HCEC 1CT (cell line): Measurements from ENCODE around the gene TAB3.

Experiments
- DNase-seq: peaks from one replicate; pipeline ENCODE4 v3.0.0-alpha.2; 2017

TAB3 gene, protein sequence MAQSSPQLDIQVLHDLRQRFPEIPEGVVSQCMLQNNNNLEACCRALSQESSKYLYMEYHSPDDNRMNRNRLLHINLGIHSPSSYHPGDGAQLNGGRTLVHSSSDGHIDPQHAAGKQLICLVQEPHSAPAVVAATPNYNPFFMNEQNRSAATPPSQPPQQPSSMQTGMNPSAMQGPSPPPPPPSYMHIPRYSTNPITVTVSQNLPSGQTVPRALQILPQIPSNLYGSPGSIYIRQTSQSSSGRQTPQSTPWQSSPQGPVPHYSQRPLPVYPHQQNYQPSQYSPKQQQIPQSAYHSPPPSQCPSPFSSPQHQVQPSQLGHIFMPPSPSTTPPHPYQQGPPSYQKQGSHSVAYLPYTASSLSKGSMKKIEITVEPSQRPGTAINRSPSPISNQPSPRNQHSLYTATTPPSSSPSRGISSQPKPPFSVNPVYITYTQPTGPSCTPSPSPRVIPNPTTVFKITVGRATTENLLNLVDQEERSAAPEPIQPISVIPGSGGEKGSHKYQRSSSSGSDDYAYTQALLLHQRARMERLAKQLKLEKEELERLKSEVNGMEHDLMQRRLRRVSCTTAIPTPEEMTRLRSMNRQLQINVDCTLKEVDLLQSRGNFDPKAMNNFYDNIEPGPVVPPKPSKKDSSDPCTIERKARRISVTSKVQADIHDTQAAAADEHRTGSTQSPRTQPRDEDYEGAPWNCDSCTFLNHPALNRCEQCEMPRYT

DNA sequence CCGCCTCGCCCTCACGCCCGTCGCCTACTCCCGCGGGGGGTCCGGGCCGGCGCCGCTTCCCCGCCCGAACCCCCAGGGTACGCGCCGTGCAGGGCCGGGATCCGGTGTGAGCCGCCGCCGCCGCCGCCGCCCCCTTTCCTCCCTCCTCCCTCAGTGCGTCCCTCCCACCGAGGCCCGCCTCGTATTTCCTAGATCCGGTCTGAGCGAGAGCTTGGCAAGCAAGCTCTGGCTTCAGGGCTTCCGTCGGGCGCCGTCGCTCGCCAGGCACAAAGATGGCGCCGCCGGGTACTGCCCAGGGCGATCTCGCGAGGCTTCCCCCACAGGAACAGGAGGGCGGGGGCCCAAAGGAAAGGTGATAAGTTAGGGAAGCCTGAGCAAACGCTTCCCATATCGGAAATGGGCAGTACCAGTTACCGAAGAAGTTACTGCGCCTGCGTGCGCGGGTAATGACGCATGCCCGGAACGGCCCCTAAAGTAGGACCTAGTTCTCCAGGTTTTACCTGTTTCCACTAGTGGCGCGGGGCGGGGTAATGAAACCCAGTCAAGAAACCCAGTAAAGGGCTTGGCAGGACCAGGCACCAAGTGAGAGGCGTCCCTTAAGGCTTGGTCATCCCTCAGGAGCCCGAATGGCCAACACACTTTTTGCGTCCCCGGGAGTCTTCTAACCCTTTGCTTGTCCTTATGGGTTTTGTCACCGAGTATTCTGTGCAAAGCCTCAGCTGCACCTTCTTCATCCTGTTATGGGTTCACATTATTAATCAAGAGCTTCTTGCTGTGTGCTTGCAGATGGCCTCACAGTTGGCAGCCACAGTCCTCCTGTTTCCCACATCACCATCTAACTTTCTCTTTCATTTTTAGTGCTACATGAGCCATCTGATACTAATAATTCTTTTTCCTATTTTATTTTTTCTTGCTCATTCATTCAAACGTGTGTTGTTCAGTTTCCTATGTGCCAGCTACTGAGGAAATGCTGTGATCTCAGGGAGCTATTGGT lies at the start of gene TAB3:
TAB3 (minus strand) TSS at position 108 of the 994 bp plus-strand sequence. CDS start 29,666 bp downstream, outside the sequence.
- DNase-seq, result peak; percentile 92

DNA sequence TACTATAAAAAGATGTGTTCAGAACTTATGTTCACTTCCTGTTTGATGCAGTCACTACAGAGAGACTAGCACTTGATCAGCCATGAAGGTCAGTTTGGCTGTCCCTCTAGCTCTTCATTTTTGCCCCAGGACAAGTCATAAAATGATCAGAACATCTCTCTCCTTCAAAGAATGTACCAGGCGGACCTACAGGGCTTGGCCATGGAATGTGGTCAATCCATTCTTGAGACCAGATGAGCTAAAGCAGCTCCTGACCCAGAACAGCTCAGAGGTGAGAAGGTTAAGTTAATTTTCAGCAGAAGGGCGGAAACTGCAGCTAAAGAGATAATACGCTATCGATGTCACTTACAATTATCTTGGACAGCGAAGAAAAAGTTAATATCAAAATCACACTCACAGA lies 49.2 kb upstream of the TAB3 start:
- no peak for DNase-seq

DNA sequence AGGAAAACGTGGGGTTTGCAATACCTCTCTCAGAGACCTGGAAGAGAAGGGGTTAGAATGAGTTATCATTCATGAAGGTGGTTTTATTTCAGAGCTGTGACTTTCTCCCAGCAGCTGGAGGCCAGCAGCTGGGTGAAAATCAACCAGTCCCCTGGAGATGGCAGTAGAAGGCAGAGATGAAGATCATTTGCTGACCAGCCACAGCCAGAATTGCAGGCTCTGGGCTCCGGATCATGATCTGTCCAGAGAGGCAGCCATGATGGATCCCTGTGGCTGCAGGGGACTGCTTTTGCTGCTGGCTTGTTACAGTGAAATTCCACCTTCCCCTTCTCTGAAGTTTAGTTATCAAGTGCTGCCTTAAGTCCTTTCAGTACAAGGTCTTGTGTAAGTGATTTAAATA lies 46.9 kb upstream of the TAB3 start:
- DNase-seq, result no peak

- DNase-seq, result no peak
These were observed 42.9 kb upstream of the TAB3 start for GRCh38 chrX:30931920-30932319.

DNA sequence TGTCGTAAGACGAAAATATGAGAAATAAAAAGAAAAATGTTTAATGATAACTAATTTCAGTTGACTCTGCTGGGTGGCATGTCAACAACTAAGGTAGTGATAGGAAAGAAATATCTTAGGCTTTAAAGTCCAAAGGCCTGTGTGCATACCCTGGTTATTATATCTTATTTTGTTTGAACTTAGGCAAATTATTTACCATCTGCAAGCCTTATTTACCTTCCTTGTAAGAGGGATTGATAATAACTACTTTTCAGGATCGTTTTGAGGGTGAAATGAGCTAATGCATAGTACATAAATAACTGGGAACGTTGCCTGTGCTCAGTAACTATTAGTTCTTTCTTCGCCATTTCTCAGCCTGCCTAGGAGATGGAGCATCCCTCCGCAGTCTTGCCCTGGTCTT lies 41.6 kb upstream of the TAB3 start:
- no peak for DNase-seq

- DNase-seq, result no peak
These were observed 41.1 kb upstream of the TAB3 start for GRCh38 chrX:30930143-30930542.

GRCh38 chrX:30920271-30920670 lies 31.2 kb upstream of the TAB3 start:
- no peak for DNase-seq

GRCh38 chrX:30918480-30918879 lies 29.4 kb upstream of the TAB3 start:
- no peak for DNase-seq

DNA sequence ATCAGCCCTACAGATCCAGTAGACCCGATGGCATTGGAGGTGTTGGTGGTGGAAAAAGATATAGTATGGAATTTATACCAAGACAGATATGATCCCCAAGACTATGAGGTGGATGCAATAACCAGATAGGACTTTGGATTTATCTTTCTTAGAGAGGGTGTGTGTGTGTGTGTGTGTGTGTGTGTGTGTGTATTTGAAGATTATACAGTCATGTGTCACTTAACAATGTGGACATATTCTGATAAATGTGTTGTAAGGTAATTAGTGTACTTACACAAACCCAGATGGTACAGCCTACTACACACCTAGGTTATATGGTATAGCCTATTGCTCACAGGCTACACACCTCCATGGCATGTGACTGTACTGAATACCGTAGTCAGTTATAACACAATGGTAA lies 24.4 kb upstream of the TAB3 start:
- DNase-seq, result no peak

DNA sequence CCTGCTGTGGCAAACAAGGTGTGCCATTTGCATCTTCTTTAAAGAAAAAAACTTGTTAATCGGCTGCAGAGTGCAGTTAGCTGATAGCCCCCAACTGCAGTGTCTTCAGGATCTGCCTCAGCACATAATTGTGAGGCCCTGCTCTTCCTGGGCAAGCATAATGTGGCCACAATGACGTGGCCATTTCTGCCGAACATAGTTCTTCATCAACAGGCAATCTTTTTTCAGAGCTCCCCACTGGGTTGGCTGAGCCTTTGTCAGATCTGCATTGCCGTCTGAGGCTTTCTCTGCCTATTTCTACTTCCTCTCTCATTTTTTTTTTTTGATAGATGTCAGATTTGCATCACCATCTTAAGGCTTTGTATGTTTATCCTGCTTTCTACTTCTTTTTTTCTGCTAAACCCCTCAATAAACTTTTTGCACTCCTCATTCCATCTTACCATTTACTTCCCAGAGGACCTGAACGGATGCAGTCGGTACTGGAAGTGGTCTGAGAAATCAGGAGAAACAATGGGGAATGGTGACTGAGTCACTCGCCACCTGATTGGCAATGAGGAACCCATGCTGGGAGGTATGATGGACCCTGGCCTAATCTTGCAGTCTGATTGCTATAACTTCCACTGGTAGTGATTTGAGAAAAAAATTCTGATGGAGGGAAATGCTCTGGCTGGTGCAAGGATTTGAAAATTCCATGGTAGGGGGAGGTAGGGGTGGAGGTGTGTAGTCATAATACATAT lies 21.2 kb upstream of the TAB3 start:
- DNase-seq, result no peak

- peak; percentile 2 for DNase-seq
These were observed 17.7 kb upstream of the TAB3 start for GRCh38 chrX:30906726-30907125.

GRCh38 chrX:30905321-30905720 lies 16.3 kb upstream of the TAB3 start:
- no peak for DNase-seq

DNA sequence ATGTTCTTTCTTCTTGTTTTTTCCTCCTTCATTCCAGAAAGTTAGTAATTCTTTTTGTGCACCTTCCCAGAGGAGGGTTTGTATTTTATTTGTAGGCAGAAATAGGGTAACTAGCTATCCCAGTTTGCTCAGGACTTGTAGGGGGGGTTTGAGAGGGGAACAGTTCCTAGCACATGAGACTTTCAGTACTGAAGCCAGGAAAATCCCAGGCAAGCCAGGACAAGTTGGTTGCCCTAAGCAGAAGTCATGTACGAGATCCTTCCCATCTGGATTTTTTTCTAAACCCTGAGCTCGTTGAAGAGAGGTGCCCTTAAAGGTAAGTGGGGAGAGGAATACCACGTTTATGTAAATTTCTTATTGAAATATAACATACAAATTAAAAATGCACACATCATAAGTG lies 15.6 kb upstream of the TAB3 start:
- no peak for DNase-seq

DNA sequence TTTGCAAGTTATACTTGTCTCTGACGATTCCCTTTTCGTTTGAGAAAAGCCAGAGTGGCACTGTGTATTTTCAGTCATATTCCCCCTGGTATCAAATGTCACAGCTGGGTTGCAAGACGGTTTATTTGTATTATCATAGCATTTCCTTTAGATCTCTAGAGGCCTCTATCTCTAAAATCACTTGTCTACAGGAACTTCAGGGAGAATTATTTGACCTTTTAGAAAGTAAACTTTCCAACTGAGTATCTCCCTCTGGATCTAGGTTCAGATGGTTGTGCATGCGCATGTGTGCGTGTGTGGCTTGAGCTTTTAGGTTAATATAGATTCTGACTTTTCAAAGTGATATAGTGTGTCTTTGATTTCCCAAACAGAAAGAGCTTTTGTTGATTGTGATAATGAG lies 15.1 kb upstream of the TAB3 start:
- DNase-seq, result no peak

DNA sequence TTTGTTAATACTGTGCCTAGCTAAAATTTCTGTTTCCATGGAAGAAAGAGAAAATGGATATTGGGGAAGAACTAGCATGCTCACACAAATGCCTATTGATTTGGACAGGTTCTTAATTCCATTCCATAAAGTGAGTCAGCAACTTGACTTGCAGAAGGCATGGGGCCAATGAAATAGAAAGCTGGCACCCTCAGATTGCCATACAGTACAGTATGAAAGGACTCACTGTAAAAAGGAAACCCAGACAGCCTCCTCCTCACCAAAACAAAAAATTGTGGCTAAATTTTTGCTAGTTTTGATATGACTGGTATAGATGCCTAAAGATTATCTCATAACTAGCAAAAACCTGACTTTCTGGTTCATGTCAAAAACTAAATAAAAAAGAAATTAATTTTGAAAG lies 11.2 kb upstream of the TAB3 start:
- no peak for DNase-seq

GRCh38 chrX:30898886-30899285 lies 9.8 kb upstream of the TAB3 start:
- no peak for DNase-seq

- no peak for DNase-seq
These were observed 6.3 kb upstream of the TAB3 start for GRCh38 chrX:30895370-30895769.

GRCh38 chrX:30893206-30893605 lies 4.2 kb upstream of the TAB3 start:
- no peak for DNase-seq

DNA sequence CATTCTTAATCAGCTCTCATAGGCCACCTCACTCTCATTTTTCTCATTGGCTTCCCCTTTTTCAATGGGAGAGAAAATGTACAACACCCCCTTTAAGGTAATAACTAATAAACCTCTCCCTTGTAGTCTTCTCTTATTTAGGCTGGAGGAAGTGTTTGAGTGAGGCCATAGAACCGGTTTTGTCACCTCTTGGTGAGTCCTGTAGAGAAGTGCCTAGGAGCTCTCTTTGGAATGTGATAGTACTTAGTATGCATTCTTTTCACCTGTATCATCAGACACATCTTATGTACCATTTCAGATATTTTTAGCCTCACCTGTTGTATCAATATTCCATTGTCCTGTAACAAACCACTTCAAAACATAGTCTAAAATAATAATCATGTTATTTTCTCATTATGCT lies 3.5 kb upstream of the TAB3 start:
- DNase-seq, result no peak

DNA sequence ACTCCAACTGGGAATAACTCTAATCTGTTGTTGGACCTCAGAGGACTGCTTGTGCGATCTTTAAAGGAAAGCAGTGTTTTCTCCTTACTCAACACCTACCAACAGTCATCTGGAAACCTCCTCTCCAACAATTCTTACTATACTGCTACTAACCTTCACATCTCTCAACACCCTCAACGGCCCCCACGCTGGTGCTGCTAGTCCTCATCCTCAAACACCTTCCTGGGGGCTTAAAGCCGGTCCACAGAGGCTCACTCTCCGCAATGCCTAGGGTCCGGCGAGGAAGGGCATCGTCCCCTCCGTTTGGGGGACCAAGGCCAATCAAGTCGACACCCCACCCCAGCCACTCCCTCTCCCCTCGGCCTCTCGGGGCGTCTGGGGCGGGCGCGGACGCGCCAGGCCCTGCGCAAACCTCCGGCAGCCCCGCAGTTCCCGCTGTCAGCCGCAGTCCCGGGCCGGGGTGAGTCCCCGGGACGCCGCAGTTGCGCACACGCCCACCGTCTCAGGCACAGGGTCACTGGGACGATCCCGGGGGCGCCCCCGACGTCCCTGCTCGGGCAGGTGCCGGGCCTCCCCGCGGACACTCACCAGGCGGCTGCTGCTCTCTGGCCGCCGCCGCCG lies 418 bp downstream of the TAB3 start:
- DNase-seq, result no peak

DNA sequence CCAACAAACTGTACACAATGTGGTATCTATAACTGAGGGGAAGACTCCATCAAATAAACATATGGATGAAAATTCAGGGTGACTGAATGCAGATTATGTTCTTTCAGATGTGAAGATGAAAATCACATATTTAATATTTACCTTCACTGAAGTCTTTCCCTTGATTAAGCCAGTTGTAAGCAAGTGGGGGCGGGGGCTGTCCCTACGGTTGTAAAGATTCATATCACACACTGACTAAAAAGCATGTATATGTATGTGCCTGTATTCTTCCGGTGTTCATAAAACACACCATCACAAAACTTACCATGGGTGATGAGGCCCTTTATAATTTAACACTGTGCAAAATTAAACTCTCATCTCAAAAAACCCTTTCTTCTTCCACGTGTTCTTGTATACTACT lies 1.3 kb downstream of the TAB3 start:
- DNase-seq, result no peak

DNA sequence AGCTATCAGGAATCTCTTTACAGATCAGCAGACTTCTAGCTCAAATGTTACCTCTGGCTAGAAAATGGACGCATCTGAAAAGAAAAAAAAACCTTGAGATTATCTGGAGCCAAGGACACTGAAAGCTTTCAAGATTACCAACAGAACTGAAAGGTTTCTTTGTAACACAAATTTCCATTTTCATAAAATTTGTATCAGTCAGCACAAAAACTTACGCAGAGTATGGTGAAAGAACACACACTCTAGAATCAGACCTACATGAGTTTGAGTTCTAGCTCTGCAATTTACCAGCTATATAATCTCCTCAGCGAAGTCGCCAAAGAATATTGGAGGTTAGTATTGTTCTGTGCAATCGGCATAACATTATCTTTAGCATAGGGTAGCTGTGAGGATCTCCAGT lies 1.8 kb downstream of the TAB3 start:
- DNase-seq, result no peak
